T-helper 9 cell (primary cell): Measurements from ENCODE around the gene RHEB.

Experiments used
- DNase-seq: peaks from one replicate; pipeline ENCODE4 v3.0.0-alpha.2; 2020

The RHEB gene

DNA sequence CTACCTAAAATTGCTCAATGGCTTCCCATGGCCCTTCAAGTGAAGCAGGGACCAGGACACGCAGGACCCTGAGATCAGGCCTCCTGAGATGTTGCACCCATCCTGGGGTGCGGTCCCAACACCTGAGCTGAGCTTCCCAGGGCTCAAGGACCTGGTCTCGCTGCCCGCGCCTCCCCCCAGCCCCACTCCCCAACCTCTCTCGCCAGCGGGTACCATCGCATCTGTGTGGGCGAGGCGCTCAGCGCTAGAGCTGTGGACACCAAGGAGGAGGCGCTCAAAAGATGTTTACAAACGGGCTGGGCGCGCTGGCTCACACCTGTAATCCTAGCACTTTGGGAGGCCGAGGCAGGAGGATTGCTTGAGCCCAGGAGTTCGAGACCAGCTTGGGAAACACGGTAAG lies 72.4 kb downstream of the RHEB start:
- no peak for DNase-seq

DNA sequence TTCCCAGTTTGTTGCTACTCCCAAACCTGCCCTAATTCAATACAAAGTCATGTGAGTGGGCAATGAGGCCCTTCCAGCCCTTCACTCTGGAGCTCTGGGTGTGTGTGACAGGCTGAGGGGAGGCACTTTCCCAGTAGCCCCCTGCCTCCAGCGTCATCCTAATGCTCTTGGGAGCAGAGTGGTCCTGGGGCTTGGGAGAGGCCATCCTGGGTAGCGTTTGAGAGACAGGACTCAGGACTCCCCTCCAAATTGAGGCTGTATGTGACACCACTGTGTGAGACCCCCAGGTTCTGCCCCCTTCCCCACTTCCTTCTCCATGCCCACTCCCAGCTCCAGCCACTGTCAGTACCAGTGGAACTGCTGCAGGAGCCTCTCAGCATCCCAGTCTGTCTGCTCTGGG lies 73.3 kb downstream of the RHEB start:
- DNase-seq: no peak

DNA sequence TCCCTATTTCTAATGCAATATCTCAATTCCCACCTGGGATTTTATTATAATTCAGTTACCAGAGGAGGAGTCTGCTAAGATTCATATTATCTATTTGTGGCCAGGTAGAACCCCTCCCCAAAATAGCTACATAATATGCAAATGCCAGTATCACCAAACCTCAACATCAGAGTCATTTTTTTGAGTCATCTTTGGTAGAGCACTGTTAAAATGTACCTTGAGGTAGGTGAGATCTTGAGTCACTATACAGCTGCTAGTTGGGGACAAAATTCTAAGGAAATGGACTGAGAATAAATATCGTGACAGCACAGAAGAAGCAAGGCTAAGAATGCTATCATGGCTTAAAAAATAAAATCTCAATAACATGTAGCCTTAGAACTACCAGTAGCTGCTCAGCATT lies 75.1 kb downstream of the RHEB start:
- no peak for DNase-seq

DNA sequence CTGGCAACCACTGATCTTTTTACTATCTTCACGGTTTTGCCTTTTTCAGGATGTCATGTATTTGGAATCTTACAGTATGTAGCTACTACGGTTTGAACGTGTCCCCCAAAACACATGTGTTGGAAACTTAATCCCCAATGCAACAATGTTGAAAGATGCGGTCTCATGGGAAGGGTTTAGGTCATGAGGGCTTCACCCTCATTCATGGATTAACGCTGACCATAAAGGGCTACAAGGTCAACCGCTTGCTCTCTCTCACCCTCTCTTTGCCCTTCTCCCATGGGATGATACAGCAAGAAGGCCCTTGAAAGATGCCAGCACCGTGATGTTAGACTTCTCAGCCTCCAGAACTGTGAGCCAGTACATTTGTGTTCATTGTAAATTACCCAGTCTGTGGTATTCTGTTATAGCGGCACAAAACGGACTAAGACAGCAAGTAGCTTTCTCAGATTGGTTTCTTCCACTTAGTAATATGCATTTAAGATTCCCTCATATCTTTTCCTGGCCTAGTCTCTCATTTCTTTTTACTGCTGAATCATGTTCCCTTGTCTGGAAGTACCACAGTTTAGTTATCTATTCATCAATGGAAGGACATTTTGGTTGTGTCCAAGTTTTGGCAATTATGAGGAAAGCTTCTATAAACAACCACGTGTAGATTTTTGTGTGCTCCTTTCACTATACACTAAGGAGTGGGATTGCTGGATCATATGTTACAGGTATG lies 76.8 kb downstream of the RHEB start:
- no peak for DNase-seq

DNA sequence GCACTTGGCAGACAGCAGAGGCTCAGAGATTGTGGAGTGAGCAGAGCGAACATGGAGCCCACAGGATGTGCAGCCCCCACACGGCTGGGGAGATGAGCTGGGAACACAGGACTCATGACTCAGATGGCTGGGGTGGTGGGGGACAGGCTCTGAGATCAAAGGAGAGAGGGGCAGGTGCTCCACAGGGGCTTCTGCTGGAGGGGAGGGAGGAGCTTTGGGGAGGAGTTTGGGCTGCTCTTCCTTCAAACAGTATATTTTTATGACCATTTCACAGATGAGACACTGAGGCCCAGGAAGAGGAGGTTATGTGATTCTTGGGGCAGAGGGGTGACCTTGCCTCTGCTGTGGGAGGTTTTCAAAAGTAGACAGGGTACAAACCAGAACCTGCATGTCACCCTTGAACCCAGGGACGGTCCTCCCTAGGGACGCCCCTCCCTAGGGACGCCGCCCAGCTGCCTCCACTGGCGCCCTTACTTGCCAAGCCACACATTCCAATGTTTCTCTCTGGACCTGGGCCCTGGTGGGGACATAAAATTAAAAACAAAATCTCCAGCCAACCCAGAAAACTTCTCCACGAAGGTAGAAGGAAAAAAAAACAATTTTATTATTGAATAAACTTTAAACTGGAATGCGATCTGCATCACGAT lies 78.8 kb downstream of the RHEB start:
- DNase-seq: no peak

DNA sequence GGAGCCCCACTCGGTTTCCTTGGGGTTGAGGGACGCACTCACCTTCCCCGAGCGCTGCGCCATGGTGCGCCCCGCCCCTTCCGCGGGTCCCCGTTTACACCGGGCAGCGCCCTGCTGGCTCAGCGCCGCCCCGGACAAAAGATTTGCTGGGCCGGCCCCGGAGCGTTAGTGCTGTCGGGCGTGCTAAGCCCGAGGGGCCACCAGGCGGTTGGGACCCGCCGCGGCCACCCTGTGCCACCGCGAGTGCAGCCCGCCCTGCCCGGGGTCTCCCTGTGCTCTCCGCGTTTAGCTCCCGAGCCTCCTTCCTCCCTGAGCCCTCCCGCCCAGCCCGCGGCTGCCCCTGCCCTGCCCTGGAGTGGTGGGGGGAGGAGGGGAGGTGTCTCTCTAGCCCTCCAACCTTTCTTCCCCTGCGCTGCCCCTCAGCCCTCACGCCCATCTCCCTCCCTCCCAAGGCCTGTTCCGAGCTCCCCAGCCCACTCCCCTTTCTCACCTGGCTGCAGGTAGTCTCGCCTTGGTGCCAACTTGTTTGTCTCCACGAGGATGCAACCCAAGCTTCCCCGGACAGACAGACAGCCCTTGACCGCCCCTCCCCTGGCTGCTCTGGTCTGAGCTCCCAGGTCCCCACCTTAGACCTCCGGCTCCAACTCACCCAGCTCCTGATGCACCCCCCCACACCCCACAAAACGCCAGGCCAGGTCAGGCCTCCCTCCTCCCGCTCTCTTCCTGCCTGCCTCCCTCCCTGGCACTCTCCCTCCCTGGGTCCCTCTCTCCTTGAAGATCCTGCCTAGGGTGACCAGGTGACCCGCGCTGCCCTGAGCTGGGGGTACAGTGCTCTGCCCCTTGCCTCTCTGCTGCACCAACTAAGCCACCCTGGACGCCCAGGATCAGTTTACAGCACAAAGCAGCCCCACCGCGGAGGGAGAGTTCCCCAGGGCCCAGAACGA lies 79.6 kb downstream of the RHEB start, which contains the start of gene CRYGN:
CRYGN (minus strand) TSS at position 287 of the 944 bp plus-strand sequence; CDS start at position 63, 224 bp downstream.
- no peak for DNase-seq

DNA sequence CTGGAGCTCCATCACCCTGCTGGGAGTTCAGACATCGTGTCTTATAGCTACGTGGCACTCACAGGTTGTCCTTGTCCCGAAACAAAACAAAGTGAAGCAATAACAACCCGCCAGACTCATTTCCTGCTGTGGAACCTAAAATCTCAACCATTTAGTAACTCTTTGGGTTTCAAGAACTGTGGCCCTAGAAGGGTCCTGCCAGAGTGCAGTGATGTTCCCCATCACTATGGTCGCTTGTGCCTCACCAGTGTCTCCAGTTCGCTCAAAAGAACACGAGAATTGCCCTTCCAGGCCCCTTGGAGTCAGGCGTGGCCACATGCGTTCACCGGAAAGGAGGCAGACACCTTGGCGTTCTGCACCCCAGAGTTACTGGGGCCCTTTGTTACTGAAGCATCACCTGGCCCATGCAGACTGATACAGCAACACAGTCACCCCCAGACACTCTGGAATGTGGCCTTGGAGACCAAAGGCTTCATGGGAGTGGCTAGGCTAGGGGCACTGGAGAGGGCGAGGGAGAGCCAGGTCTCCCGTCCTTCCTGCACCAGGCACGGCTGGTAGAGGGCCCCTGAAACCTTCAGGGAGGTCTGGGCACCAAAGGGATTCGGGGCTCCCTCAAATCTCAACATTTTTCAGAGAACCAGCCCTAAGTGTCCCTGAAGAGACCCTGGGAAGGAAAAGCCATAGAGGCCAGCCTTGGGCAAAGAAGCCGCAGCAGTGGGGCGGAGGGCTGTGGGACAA lies 80.7 kb downstream of the RHEB start:
- DNase-seq: no peak

DNA sequence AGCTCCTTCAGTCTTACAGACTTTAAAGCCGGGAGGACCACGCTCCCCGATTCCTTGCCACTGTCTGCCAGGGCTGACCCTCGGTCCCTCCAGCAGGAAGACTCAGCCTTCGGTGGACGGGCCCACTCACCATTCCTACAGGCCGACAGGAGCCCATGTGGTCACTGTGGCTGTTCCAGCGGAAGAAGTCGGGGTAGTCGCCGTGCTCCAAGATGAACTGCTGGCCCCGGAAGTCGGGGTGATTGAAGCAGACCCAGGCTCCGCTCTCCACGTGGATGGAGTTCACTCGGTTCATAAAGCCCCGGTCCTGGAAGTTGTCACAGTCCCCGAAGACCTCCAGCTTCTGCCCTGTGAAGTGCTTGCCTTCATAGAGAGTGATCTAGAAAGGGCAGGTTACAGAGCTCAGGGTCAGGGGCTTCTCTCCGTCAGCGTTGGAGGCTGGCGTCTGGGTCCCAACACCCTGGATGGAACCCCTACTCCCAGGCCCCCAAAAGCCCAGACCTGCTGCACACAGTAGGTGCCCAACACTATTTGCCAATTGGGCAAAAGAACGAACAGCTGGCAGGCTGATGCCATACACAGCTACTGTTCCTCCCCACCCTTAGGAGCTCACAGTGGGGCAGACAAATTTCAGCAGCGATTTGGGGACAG lies 81.7 kb downstream of the RHEB start:
- DNase-seq: no peak

DNA sequence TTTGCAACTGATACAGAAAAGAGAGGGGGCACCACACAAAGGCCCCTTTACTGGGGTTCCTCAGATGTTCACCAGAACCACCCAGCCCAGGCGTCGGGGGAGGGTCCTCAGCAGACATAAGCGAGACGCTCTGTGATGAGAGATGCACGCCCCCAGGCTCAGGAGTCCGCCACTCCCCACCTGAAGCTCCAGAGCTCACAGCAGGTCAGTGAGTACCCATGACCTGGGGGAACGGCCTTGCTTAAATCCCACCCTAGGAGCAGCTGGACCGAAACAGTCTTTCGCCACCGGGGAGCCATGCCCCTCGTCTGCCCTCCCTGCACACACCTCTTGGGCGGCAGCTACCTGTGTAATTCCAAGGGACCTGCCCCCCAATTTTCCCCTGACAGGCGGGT lies 82.5 kb downstream of the RHEB start:
- no peak for DNase-seq

DNA sequence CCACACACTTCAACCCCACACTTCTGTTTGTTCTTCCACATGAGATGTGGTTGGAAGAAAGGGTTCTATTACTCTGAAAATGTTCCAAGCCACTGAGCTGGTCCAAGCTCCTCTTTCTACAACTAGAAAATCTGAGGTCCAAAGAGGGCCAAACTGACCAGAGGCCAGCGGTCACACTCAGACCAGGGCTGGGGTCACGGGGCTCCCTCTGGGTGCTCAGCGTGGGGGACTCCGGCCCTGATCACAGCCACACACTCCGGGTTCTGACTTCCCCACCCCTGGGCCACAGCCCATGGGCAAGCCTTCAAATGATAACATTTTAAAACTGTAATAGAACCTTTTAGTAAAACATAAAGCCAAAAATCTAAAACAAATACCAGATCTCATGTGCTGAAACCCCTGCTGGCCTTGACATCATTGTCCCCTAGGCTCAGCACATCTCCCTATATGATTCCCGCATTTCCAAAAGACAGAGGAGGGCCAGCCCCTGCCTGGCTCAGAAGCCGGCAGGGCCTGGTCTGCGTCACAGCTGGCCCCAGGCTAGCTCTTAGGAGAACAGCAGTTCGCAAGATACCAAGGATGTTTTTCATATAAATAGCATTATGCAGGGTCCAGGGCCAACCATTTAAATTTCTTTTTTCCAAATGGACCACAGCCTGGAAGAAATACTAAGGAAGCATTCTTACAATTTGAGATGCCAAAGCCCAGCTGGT lies 83.1 kb downstream of the RHEB start:
- no peak for DNase-seq

DNA sequence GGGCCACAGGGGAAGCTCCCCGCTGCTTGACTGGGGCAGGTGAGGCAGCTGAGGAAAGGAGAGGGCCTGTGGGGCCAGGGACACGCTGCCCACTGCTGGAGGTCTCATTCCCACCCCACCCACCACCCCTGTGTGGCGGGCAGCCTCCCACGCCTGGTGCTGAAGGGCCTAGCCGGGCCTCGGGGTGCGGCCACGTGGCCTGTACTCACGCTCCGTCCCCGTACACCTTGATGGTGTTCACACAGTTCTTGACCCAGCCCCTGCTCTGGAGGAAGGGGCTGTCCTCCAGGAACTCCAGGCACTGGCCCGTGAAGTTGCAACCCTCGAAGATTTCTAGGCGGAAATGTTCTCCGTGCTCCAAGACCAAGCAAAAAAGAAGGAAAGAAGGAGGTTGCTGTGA lies 83.7 kb downstream of the RHEB start:
- DNase-seq: no peak

DNA sequence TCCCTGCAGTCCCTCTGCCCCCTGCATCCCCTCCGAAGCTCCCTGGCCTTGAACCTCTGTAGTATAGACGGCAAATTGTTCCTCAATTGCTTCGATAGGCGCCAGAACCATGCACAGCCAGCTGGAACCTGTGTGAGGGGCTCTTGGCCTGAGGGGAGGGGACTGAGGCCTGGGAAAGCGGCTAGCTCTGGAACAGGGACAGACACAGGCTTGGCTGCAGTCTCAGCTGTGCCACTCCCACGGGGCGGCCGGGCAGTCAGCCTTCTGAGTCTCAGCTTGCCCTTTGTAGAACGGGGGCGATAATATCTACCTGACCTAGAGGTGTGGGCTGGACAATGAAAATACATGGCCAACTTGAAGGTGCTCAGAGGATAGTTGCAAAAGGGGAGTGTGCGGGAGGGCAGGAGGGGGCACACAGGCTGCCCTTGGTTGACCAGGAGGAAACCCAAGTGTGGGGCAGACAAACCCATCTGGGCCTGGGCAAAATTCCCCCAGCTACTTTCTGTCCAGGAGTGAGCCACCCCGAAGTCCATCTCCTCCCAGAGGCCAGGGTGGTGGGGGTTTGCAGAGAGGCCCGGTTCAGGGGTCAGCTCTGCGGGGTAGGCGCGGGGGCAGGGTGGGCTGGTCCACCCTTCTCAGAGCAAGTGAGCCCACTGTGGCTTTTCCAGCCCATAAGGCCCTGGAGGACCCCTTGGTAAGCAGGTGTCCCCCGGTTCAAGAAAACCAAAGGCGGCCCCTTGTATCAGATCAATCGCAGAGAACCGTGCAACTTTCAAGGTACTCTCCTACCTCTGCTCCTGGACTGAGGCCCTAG lies 84.4 kb downstream of the RHEB start:
- no peak for DNase-seq

DNA sequence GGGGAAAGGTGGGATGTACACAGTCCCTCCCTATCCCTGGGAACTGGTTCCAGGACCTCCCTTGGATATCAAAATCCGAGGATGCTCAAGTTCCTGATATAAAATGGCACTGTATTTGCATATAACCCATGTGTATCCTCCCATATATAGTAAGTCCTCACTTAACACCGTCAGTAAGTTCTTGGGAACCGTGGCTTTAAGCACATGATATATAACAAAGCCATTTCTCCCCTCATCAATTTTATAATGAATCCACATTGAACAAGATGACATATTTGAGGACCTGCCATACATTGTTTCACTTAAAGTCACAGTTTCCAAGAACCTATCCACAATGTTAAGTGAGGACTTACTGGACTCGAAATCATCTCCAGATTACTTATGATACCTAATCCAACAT lies 85.1 kb downstream of the RHEB start:
- no peak for DNase-seq

DNA sequence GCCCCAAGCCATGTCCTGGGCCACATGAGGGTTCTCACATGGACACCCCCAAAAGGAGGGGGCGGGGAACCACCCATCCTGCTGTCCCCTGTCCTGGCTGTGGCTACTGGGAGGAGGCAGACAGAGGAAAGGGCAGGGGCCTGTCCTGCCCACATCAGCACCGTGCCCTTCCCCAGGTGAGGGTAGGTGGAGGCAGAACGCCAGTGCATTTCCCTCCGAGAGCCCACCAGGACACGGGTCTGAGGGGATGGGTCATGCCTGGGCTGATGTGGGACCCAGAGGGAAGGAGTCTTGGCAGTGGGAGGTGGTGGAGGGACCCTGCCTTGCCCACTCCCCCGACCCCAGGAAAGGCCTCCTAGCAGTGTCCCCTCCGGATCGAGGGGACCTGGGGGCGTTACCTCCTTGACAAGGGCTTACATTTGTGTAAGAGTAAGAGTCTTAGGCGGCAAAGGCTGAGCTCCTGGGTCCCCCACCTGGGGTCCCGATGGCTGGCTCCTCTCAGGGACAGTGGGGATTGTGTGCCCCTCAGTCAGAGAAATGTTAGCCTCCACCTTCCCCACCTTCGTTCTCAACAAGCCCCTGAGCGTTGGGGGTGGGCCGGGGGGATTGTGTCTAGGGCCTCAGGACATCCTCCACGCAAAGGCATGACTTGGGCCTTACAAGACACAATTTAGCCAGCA lies 85.8 kb downstream of the RHEB start:
- DNase-seq: no peak

DNA sequence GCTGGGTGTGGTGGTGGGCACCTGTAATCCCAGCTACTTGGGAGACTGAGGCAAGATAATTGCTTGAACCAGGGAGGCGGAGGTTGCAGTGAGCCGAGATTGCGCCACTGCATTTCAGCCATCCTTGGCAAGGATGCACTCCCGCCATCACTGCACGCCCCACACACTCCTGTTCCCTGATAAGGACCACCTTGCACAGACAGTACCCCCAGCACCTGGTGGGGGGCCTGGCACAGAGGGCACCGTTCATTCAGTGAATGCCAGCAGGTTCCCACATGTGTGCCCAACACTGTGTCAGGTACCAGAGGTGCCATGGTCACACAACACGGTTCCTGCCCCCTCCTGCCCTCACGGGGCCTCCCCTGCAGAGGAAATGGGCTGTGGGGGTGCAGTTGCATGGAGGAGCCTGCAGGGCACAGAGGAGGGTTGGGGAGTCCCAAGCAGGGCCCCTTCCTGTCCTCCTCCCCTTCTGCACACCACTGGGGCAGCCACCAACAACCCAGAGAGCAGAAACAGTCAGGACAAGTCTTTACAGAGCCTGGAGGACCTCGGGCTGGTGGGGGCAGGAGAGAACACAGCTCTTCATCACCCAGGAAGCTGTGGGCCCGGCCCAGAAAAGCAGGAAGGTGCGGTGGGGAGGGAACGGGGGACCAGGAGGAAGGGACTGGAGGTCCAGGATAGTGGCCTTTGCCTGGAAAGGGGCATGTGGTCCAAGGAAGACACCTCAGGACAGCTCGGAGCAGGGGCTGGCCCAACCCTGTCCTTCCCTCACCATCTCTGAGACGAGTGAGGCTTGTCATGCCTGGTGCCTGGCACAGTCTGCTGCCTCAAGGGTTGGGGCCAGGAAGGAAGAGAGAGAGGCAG lies 86.8 kb downstream of the RHEB start:
- peak; percentile 38 for DNase-seq

DNA sequence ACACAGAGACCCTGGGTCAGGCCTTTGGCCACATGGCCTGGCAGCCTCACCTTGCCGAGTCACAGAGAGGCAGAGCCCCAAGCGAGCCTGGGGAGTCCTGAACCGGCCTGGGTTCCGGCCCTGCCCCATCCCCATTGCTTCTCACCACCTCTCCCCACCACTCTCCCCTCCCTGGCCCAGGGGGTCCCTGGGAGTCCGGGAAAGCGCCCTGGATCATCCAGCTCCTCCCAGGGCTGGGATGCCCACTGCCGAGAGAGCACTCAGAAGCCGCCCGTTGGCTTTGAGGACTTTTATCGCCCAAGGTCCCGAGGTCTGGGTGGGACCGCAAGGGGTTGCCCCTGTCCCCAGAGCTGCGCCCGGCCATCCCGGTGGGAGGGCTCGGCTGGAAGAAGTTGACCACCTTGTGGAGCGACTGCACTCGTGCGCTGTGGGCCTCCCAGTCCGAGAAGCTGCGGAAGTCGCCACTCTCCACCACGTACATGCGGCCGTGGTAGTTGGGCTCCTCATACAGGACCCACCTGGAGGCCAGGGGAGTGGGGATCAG lies 87.9 kb downstream of the RHEB start:
- DNase-seq: no peak

DNA sequence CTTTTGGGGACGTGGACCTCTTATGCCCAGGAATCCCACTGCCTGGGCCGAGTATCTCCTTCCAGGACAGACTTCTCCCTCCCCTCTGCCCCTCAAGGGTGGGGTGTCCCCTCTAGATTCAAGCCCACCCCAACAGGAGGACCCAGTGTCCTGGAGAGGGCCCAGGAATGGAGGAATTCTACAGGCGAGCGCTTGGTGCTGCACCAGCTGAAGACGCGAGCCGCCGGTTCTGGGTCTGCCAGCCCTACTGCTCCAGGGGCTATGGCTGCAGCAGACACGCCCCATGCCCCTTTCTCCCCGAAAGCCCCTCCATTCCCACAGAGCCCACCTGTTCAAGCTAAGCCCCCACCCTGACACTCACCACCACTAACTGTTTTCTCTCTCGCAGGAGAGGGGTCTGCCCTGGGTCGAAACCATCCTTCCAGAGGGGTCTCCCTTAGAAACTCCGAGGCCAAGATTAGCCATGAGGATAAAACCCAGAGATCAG lies 88.4 kb downstream of the RHEB start:
- no peak for DNase-seq

DNA sequence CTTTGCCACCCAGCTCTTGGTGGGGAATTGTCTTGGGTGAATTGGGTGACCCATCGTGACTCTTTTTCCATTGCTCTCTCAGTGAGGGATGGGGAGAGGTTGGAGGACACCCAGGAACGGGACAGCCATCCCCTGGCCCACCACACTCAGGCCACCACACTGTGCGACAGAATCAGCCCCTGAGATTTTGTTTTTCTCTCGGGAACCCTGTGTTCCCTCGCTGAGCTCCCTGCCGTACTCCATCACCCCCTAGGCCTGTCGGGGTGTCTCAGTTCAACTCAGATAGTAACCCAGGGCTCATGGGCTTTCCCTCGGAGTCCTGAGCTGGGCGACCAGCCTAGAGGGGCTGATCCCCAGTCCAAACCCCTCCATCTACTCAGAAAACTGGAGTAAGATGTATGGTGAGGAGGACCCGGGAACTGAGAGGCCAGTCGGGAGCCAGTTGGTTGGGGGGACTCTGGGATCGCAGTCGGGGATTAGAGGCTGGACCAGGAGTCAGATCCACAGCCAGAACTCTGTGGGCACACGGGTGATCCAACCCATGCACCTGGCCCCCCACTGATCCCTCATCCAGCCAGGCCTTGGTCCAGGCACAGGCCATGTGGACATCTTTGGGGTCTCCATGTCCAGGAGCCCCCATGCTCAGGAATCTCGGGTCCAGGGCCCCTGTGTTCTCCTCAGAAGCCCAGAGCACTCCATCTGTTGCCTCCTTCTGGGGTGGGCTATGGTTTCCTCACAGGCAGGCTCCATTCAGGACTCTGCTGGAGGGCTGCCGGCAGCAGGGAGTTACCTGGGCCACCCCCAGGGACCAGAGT lies 89.1 kb downstream of the RHEB start:
- no peak for DNase-seq
